Skeletal muscle satellite cell (primary cell): Measurements from ENCODE around the gene TUBGCP2.

ENCODE experiments used
- H3K27me3 ChIP-seq: 2 replicates; pipeline ENCODE4 v1.7.0; 2013; ENCODE audit warnings: low read length; ENCODE audit not compliant: control insufficient read depth, insufficient read depth
- H3K36me3 ChIP-seq: 2 replicates; pipeline ENCODE4 v1.7.0; 2013; ENCODE audit warnings: mild to moderate bottlenecking, control low read depth, low read length; ENCODE audit not compliant: insufficient read depth
- H3K4me1 ChIP-seq: 2 replicates; pipeline ENCODE4 v1.7.0; 2013; ENCODE audit warnings: low read length; ENCODE audit not compliant: control insufficient read depth, insufficient read depth
- H3K4me2 ChIP-seq: 2 replicates; pipeline ENCODE4 v1.7.0; 2013; ENCODE audit warnings: mild to moderate bottlenecking, low read length
- H3K4me3 ChIP-seq: 2 replicates; pipeline ENCODE4 v1.7.0; 2013; ENCODE audit warnings: low read length
- H3K9ac ChIP-seq: 2 replicates; pipeline ENCODE4 v1.7.0; 2013; ENCODE audit warnings: mild to moderate bottlenecking, low read depth, low read length, moderate library complexity
- H3K9me3 ChIP-seq: replicated peaks from 2 replicates; pipeline ENCODE4 v1.7.0; 2013; ENCODE audit warnings: mild to moderate bottlenecking, control low read depth, low read length

Gene TUBGCP2

DNA sequence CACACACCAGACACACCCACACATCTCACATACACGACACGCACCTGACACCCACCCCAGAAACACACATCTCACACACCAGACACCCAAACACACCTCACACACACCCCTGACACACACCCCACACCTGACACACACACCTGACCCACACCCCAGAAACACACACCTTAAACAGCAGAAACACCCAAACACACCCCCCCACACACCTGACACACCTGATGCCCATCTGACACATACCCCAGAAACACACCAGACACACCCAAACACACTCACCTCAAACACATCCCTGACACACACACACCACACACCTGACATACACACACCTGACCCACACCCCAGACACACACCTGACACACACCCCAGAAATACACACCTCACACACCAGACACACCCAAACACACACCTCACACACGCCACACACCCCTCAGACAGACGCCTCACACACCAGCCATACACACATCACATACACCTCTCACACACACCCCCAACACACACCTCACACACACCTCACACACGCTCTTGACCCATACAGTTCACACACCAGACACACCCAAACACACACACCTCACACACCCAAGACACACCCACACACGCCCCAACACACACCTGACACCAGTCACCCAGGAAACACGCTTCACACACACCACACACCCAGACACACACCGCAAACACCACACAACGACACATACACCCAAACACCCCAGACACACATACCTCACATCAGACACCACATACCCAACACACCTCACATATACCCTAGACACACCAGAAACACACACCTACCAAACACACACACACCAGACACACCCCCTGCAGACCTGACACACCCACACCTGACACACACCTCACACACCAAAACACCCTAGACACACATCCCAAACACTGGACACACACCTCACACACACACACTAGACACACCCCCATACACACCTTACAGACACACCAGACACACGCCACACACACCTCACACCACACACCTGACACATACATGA lies 29.7 kb upstream of the TUBGCP2 start:
- Histone ChIP-seq H3K9me3 (no peaks in the 10 kb centered on the region), H3K9ac (no peak overlapping the region), H3K4me1 (peaks cover 9% of the 10 kb centered on the region), H3K4me3 (no peak overlapping the region), H3K36me3 (no peaks in the 10 kb centered on the region), H3K4me2 (no peak overlapping the region), H3K27me3 (peaks cover 41% of the 10 kb centered on the region)

GRCh38 chr10:133337370-133337725 lies 28.7 kb upstream of the TUBGCP2 start:
- H3K4me1 ChIP-seq, result peaks cover 9% of the 10 kb centered on the region
- no peaks in the 10 kb centered on the region for H3K9me3 ChIP-seq
- no peak overlapping the region for H3K4me2 ChIP-seq
- H3K9ac ChIP-seq, result no peak overlapping the region
- H3K27me3 ChIP-seq, result peaks cover 40% of the 10 kb centered on the region
- no peaks in the 10 kb centered on the region for H3K36me3 ChIP-seq
- H3K4me3 ChIP-seq, result no peak overlapping the region

GRCh38 chr10:133336577-133337369 lies 28.1 kb upstream of the TUBGCP2 start, which contains the start of gene CALY:
CALY (minus strand) TSS chr10:133336896; CDS start chr10:133328989, 7,907 bp downstream.
- H3K27me3 ChIP-seq, result peaks cover 45% of the 10 kb centered on the region
- peaks cover 9% of the 10 kb centered on the region for H3K4me1 ChIP-seq
- H3K4me3 ChIP-seq, result peak within 1 kb of the TSS; percentile 62
- no peak within 1 kb of the TSS for H3K9ac ChIP-seq
- no peaks in the 10 kb centered on the region for H3K9me3 ChIP-seq
- no peaks in the 10 kb centered on the region for H3K36me3 ChIP-seq
- H3K4me2 ChIP-seq, result peak within 1 kb of the TSS; percentile 75

- peaks cover 9% of the 10 kb centered on the region for H3K4me1 ChIP-seq
- no peaks in the 10 kb centered on the region for H3K9me3 ChIP-seq
- H3K4me3 ChIP-seq, result no peak overlapping the region
- peak overlapping the region; percentile 75 for H3K4me2 ChIP-seq
- no peak overlapping the region for H3K9ac ChIP-seq
- H3K36me3 ChIP-seq, result no peaks in the 10 kb centered on the region
- H3K27me3 ChIP-seq, result peaks cover 47% of the 10 kb centered on the region
These were observed 27.5 kb upstream of the TUBGCP2 start for GRCh38 chr10:133336118-133336576.

- peak overlapping the region; percentile 62 for H3K4me3 ChIP-seq
- peak overlapping the region; percentile 75 for H3K4me2 ChIP-seq
- H3K9me3 ChIP-seq, result no peaks in the 10 kb centered on the region
- no peaks in the 10 kb centered on the region for H3K36me3 ChIP-seq
- H3K9ac ChIP-seq, result no peak overlapping the region
- peaks cover 9% of the 10 kb centered on the region for H3K4me1 ChIP-seq
- H3K27me3 ChIP-seq, result peaks cover 52% of the 10 kb centered on the region
These were observed 26.8 kb upstream of the TUBGCP2 start for GRCh38 chr10:133335246-133336117.

GRCh38 chr10:133334503-133335245 lies 26.0 kb upstream of the TUBGCP2 start:
- Histone ChIP-seq H3K27me3 (peaks cover 52% of the 10 kb centered on the region), H3K4me3 (peak overlapping the region; percentile 62), H3K4me2 (peak overlapping the region; percentile 75), H3K4me1 (peaks cover 14% of the 10 kb centered on the region), H3K9me3 (no peaks in the 10 kb centered on the region), H3K36me3 (no peaks in the 10 kb centered on the region), H3K9ac (no peak overlapping the region)

DNA sequence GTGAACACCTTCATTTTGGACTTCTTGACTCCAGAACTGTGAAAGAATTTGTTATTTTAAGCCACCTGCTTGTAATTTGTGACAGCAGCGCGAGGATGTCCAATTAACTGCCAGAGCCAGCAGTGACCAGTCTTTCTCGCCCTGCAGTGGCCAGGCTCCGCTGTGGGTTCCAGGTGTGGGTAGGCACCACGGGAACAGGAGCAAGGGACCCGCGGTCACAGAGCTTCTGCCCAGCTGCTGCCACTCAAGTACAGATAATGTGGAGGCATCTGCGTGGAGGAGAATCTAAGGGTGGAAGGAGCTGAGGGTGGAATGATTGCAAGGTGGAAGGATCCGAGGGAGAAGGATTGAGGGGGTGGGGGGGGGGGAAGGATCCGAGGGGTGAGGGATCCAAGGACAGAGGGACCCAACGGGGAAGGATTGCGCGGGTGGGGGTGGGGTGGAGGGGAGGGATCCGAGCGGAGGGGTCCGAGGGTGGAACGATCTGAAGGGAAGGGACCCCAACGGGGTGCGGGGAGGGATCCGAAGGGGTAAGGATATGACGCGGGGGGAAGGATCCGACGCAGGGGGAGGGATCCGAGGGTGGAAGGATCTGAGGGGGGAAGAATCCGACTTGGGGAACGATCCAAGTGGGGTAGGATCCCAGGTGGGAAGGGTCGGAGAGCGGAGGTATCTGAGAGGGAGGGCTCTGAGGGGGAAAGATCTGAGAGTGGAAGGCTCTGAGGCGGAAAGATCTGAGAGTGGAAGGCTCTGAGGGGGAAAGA lies 24.4 kb upstream of the TUBGCP2 start:
- H3K9me3 ChIP-seq, result no peaks in the 10 kb centered on the region
- H3K4me1 ChIP-seq, result peaks cover 18% of the 10 kb centered on the region
- no peak overlapping the region for H3K4me2 ChIP-seq
- no peak overlapping the region for H3K4me3 ChIP-seq
- H3K27me3 ChIP-seq, result peaks cover 63% of the 10 kb centered on the region
- H3K36me3 ChIP-seq, result no peaks in the 10 kb centered on the region
- H3K9ac ChIP-seq, result no peak overlapping the region

GRCh38 chr10:133329491-133330202 lies 21.0 kb upstream of the TUBGCP2 start:
- H3K9me3 ChIP-seq, result no peaks in the 10 kb centered on the region
- H3K9ac ChIP-seq, result peak overlapping the region; percentile 63
- H3K4me1 ChIP-seq, result peaks cover 8% of the 10 kb centered on the region
- peak overlapping the region; percentile 95 for H3K4me2 ChIP-seq
- H3K27me3 ChIP-seq, result peaks cover 70% of the 10 kb centered on the region
- peak overlapping the region; percentile 67 for H3K4me3 ChIP-seq
- no peaks in the 10 kb centered on the region for H3K36me3 ChIP-seq

GRCh38 chr10:133328358-133329343 lies 20.0 kb upstream of the TUBGCP2 start:
- no peak overlapping the region for H3K4me2 ChIP-seq
- H3K4me3 ChIP-seq, result no peak overlapping the region
- no peaks in the 10 kb centered on the region for H3K9me3 ChIP-seq
- H3K9ac ChIP-seq, result no peak overlapping the region
- peaks cover 67% of the 10 kb centered on the region for H3K27me3 ChIP-seq
- peaks cover 8% of the 10 kb centered on the region for H3K4me1 ChIP-seq
- no peaks in the 10 kb centered on the region for H3K36me3 ChIP-seq
